Body of pancreas (tissue), 4 donors: Measurements from ENCODE around the gene ATP13A2. TPM values are rescaled to one million over a fixed set of nuclear protein-coding genes. Genes with fewer than 3 reads are reported as not detected.

Source experiments
- ATAC-seq: fragments of 150-250 bp; one replicate; pipeline ENCODE4 v1.9.1; 2016
- DNase-seq, 4 donors: peaks; one replicate each; pipeline ENCODE4 v3.0.0-alpha.2; 2019
- H3K27ac ChIP-seq, 4 donors: fragments of 200-600 bp; sonication (generic); 1 replicate in 3 of 4; 2 replicates in 1 of 4; pipeline versions ENCODE4 v1.5.1 to v1.6.1; 2016 to 2019; ENCODE audit warnings: mild to moderate bottlenecking in 1 of 4, mixed read lengths in 1 of 4, moderate library complexity in 1 of 4
- H3K27me3 ChIP-seq, 2 donors: fragments of 200-600 bp; sonication (generic); one replicate each; pipeline ENCODE4 v1.6.0; 2016; ENCODE audit warnings: mild to moderate bottlenecking in 1 of 2
- H3K36me3 ChIP-seq, 2 donors: fragments of 200-600 bp; sonication (generic); replicated peaks in 1 of 2; 2 replicates each; pipeline ENCODE4 v1.5.1; 2016; ENCODE audit warnings: low read depth in 2 of 2; ENCODE audit not compliant: insufficient read depth in 1 of 2
- H3K4me1 ChIP-seq: fragments of 200-600 bp; sonication (generic); one replicate; pipeline ENCODE4 v1.6.0; 2016
- H3K4me3 ChIP-seq, 2 donors: fragments of 200-600 bp; sonication (generic); 1 replicate in 1 of 2; 2 replicates in 1 of 2; pipeline ENCODE4 v1.5.1; 2016 to 2019
- H3K9me3 ChIP-seq, 3 donors: fragments of 200-600 bp; sonication (generic); 1 replicate in 2 of 3; 2 replicates in 1 of 3; pipeline ENCODE4 v1.5.1; 2016
- CTCF ChIP-seq, 7 experiments: fragments of 450-650 bp in 4 of 7; fragments of 200-600 bp in 3 of 7; sonication (generic) in 3 of 7; IDR thresholded peaks; one replicate each; pipeline ENCODE4 v1.5.1; 2016 to 2019; ENCODE audit warnings: antibody characterized with exemption in 7 of 7
- POLR2A ChIP-seq, 3 donors: fragments of 450-650 bp; IDR thresholded peaks; one replicate each; pipeline ENCODE4 v1.6.1; 2016; ENCODE audit warnings: antibody characterized with exemption in 3 of 3, mild to moderate bottlenecking in 2 of 3
- WGBS, 2 donors: methylation state at CpG; one replicate each; pipeline ENCODE4 v1.1.5; 2017; 5-methylcytosine and 5-hydroxymethylcytosine counted together
- intact Hi-C: fragments of 100-400 bp; cut with DNase I; formaldehyde crosslinking; loops from one replicate; pipeline ENCODE4 v1.15.1; 2023
- total RNA-seq, 2 donors: library from RNA; depleted of rRNA; stranded (reverse); fragments of >200 nt; gene quantifications; one replicate each; pipeline ENCODE4 v1.1.0, GENCODE V29; 2016

The ATP13A2 gene
- total RNA-seq, 2 donors from 2014 or later: 56.8 to 61.0 TPM

- DNase-seq (no peak), ATAC-seq (no peak)
- Histone ChIP-seq H3K4me1 (no peaks in the 10 kb centered on the region), H3K9me3 (no peaks in the 10 kb centered on the region), H3K27me3 (no peaks in the 10 kb centered on the region), H3K36me3 (peaks cover 5 to 20% of the 10 kb centered on the region in 2 donors), H3K4me3 (no peak overlapping the region), H3K27ac (no peak overlapping the region)
- TF ChIP-seq CTCF (IDR thresholded peaks at IDR 0.05) (no peak), POLR2A (IDR thresholded peaks at IDR 0.05) (no peak)
- intact Hi-C loops: no loop called here
- WGBS, 2 donors: 95 to 97% methylated on average over 9 of the region's 9 CpGs
These were observed 19.1 kb downstream of the ATP13A2 start for GRCh38 chr1:16992675-16993074.

GRCh38 chr1:16992102-16992501, 19.6 kb downstream of the ATP13A2 start:
- intact Hi-C loops: no loop called here
- peaks cover 9 to 19% of the 10 kb centered on the region in 2 donors for H3K36me3 ChIP-seq
- no peaks in the 10 kb centered on the region for H3K4me1 ChIP-seq
- WGBS, 2 donors: 93% methylated on average over 12 of the region's 12 CpGs; no CpG with 5 or more reads in 1 of the 2 donors
- no peaks in the 10 kb centered on the region for H3K9me3 ChIP-seq
- ATAC-seq (no peak), DNase-seq (no peak)
- H3K27ac ChIP-seq: no peak overlapping the region
- H3K4me3 ChIP-seq: no peak overlapping the region
- no peak for TF ChIP-seq CTCF (IDR thresholded peaks at IDR 0.05)
- TF ChIP-seq POLR2A (IDR thresholded peaks at IDR 0.05): no peak
- no peaks in the 10 kb centered on the region for H3K27me3 ChIP-seq

- WGBS, 2 donors: 93 to 100% methylated on average over 1 to 12 of the region's 12 CpGs
- H3K4me1 ChIP-seq: no peaks in the 10 kb centered on the region
- DNase-seq (no peak), ATAC-seq (no peak)
- intact Hi-C loops: no loop called here
- no peak for TF ChIP-seq CTCF (IDR thresholded peaks at IDR 0.05)
- no peaks in the 10 kb centered on the region for H3K9me3 ChIP-seq
- no peaks in the 10 kb centered on the region for H3K27me3 ChIP-seq
- peaks cover 9 to 19% of the 10 kb centered on the region in 2 donors for H3K36me3 ChIP-seq
- H3K27ac ChIP-seq: no peak overlapping the region
- no peak overlapping the region for H3K4me3 ChIP-seq
These were observed 20.2 kb downstream of the ATP13A2 start for GRCh38 chr1:16991571-16991970.

GRCh38 chr1:16989676-16990391, 21.9 kb downstream of the ATP13A2 start:
- Histone ChIP-seq H3K4me1 (no peaks in the 10 kb centered on the region), H3K27ac (no peak overlapping the region), H3K27me3 (no peaks in the 10 kb centered on the region), H3K4me3 (no peak overlapping the region), H3K9me3 (no peaks in the 10 kb centered on the region), H3K36me3 (peaks cover 9 to 11% of the 10 kb centered on the region in 2 donors)
- WGBS, 2 donors: 92 to 95% methylated on average over 17 to 22 of the region's 22 CpGs
- DNase-seq (no peak), ATAC-seq (no peak)
- TF ChIP-seq CTCF (IDR thresholded peaks at IDR 0.05): no peak
- TF ChIP-seq POLR2A (IDR thresholded peaks at IDR 0.05): no peak
- intact Hi-C loops: no loop called here

- peaks cover 9 to 11% of the 10 kb centered on the region in 2 donors for H3K36me3 ChIP-seq
- DNase-seq (no peak), ATAC-seq (no peak)
- intact Hi-C loops: no loop called here
- no peaks in the 10 kb centered on the region for H3K9me3 ChIP-seq
- H3K4me3 ChIP-seq: no peak overlapping the region
- no peak overlapping the region for H3K27ac ChIP-seq
- WGBS, 2 donors: 90 to 97% methylated on average over 7 to 10 of the region's 13 CpGs
- no peaks in the 10 kb centered on the region for H3K27me3 ChIP-seq
- TF ChIP-seq CTCF (IDR thresholded peaks at IDR 0.05) (no peak), POLR2A (IDR thresholded peaks at IDR 0.05) (no peak)
- no peaks in the 10 kb centered on the region for H3K4me1 ChIP-seq
These were observed 23.5 kb downstream of the ATP13A2 start for GRCh38 chr1:16988210-16988609.
